Measurements from ENCODE around the gene TJP2.

TJP2 gene

GRCh38 chr9:69265891-69266290 lies 91.8 kb downstream of the TJP2 start (continued):
- TF ChIP-seq ZNF518A (tag by site-specific recombination; conservative IDR thresholded peaks at IDR 0.05; ENCODE audit: low read depth) (no peak), ZNF488 (tag by site-specific recombination; IDR thresholded peaks at IDR 0.05) (no peak), ZFP41 (tag by site-specific recombination; IDR thresholded peaks at IDR 0.05; ENCODE audit: borderline replicate concordance) (no peak), ZNF830 (tag by site-specific recombination; IDR thresholded peaks at IDR 0.05; ENCODE audit: low read depth) (no peak), RBAK (tag by site-specific recombination; IDR thresholded peaks at IDR 0.05) (no peak), ZNF354C (tag by site-specific recombination; IDR thresholded peaks at IDR 0.05; ENCODE audit: borderline replicate concordance, low read depth) (no peak), ZNF510 (tag by site-specific recombination; IDR thresholded peaks at IDR 0.05; ENCODE audit: insufficient replicate concordance) (no peak)

GRCh38 chr9:69272212-69272611 lies 98.1 kb downstream of the TJP2 start:
- no peaks in the 10 kb centered on the region for H3K9me3 ChIP-seq (ENCODE audit: control insufficient read depth, insufficient read depth, low read depth, low read length)
- no peaks in the 10 kb centered on the region for H3K36me3 ChIP-seq (ENCODE audit: control insufficient read depth in 2 of 2, insufficient read depth in 1 of 2, low read length in 2 of 2)
- H3K27ac ChIP-seq (ENCODE audit: extremely low read depth, low read depth, low read length) = no peak overlapping the region
- POLR2A ChIA-PET = no interaction called here
- CTCF ChIA-PET = interaction anchor here (0.6 kb wide), 2 partner anchors 113 to 491 kb away, joined by 3 read pairs; no protein-coding TSS in a partner anchor
- H3K4me3 ChIP-seq (ENCODE audit: low read depth, low read length) = no peak overlapping the region
- no peaks in the 10 kb centered on the region for H3K4me1 ChIP-seq (ENCODE audit: control insufficient read depth, insufficient read depth, low read length)
- TF ChIP-seq ZNF514 (tag by site-specific recombination; IDR thresholded peaks at IDR 0.05) (no peak), ZNF404 (tag by site-specific recombination; IDR thresholded peaks at IDR 0.05) (no peak), ZNF558 (tag by site-specific recombination; IDR thresholded peaks at IDR 0.05) (no peak), ZNF610 (tag by site-specific recombination; IDR thresholded peaks at IDR 0.05; ENCODE audit: borderline replicate concordance) (no peak)

GRCh38 chr9:69273161-69273560 lies 99.1 kb downstream of the TJP2 start:
- H3K9me3 ChIP-seq (ENCODE audit: control insufficient read depth, insufficient read depth, low read depth, low read length) = no peaks in the 10 kb centered on the region
- TF ChIP-seq ZNF239 (tag by site-specific recombination; IDR thresholded peaks at IDR 0.05) = no peak
- TF ChIP-seq HIC1 (tag by site-specific recombination; IDR thresholded peaks at IDR 0.05) = no peak
- no peak for TF ChIP-seq ZNF555 (tag by site-specific recombination; conservative IDR thresholded peaks at IDR 0.05)
- no peak for TF ChIP-seq ZNF513 (tag by site-specific recombination; IDR thresholded peaks at IDR 0.05)
- no peak for TF ChIP-seq ZNF174 (tag by site-specific recombination; IDR thresholded peaks at IDR 0.05)
- no peak for TF ChIP-seq ZNF660 (tag by site-specific recombination; IDR thresholded peaks at IDR 0.05)
- TF ChIP-seq ZSCAN30 (tag by site-specific recombination; IDR thresholded peaks at IDR 0.05) = no peak
- TF ChIP-seq ZNF777 (tag by site-specific recombination; IDR thresholded peaks at IDR 0.05; ENCODE audit: borderline replicate concordance) = no peak
- TF ChIP-seq ZNF37A (tag by site-specific recombination; IDR thresholded peaks at IDR 0.05) = no peak
- TF ChIP-seq SALL2 (tag by site-specific recombination; IDR thresholded peaks at IDR 0.05; ENCODE audit: borderline replicate concordance) = no peak
- no peaks in the 10 kb centered on the region for H3K36me3 ChIP-seq (ENCODE audit: control insufficient read depth in 2 of 2, insufficient read depth in 1 of 2, low read length in 2 of 2)
- H3K27ac ChIP-seq (ENCODE audit: extremely low read depth, low read depth, low read length) = no peak overlapping the region
- H3K4me3 ChIP-seq (ENCODE audit: low read depth, low read length) = no peak overlapping the region
- ChIA-PET POLR2A (no interaction called here), CTCF (interaction anchor here (0.6 kb wide), 1 partner anchor 117 kb away, joined by 4 read pairs; no protein-coding TSS in a partner anchor)
- H3K4me1 ChIP-seq (ENCODE audit: control insufficient read depth, insufficient read depth, low read length) = no peaks in the 10 kb centered on the region
